ENCODE data around the gene PLSCR1. TPM values are rescaled to one million over a fixed set of nuclear protein-coding genes. Genes with fewer than 3 reads are reported as not detected.
"Not testable (repeated sequence)": the region's sequence is repeated elsewhere in the genome, so short reads cannot be mapped to it uniquely, and the experiment has no call there.

The PLSCR1 gene
- total RNA-seq, 1 donor from 2014 or later: 229 TPM

GRCh38 chr3:146550743-146551510 lies 6.5 kb upstream of the PLSCR1 start:
- intact Hi-C loops (cut with micrococcal nuclease): loop anchor here (1.0 kb wide), 1 partner anchor 9 kb away; no protein-coding TSS in a partner anchor

- intact Hi-C loops (cut with micrococcal nuclease): loop anchor here (1.0 kb wide), 1 partner anchor 8 kb away; no protein-coding TSS in a partner anchor
Measured at GRCh38 chr3:146550070-146550615, 5.7 kb upstream of the PLSCR1 start.

DNA sequence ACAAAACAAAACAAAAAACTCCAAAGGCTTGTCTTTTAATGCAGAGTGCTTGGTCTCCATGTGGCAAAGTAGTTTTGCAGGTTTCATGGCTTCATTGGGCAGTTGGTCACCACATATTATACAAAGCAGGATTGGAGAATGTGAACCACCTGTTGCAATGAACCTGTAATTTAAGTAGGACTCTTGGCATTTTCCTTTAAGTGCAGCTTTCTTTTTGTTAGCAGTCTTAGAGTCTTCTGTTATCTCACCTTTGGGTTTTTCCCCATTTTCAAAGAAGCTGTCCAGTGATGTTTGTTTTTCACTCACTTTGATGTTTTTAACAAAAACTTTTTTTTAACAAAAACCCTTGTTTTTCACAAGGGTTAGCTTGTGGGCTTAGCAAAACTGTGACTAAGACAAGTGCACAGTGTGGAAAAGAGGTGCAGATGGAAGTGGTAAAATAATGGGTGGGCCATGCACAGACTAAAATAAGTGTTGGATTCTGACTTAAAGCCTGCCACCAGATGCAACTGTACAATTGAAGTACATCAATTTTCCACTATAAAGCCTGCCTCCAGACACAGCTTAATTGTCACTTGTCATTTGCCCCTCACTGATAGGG lies 2.9 kb upstream of the PLSCR1 start:
- intact Hi-C loops (cut with micrococcal nuclease): no loop called here

- intact Hi-C loops (cut with micrococcal nuclease): no loop called here
Measured at GRCh38 chr3:146546366-146546965, 2.1 kb upstream of the PLSCR1 start.

DNA sequence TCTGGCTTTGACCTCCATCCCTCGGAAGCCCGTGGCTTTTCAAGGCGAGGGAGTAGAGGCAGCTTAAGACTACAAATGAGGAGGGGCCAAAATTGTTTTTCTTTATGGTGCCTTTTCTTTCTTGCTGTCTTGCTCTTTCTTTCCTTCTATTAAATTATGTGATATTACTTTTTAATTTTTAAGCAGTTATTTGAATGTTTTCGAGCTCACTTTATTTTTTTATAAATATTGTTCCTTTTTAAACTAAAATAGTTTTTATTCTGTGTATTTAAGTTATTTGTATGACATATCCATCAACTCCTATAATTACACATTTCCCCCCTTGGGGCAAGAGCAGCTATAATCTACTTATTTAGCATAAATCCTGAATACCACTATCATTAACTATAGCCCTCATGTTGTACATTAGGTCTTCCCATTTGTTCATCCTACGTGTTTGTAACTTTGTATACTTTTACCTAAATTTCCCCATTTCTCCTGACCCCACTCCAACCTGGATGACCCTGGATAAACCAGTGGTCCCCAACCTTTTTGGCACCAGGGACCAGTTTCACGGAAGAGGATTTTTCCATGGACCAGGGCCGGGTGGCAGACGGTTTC lies 622 bp upstream of the PLSCR1 start:
- intact Hi-C loops (cut with micrococcal nuclease): loop anchor here (1.0 kb wide), 6 partner anchors 27 to 76 kb away; partner anchors contain the start of gene PLSCR2

DNA sequence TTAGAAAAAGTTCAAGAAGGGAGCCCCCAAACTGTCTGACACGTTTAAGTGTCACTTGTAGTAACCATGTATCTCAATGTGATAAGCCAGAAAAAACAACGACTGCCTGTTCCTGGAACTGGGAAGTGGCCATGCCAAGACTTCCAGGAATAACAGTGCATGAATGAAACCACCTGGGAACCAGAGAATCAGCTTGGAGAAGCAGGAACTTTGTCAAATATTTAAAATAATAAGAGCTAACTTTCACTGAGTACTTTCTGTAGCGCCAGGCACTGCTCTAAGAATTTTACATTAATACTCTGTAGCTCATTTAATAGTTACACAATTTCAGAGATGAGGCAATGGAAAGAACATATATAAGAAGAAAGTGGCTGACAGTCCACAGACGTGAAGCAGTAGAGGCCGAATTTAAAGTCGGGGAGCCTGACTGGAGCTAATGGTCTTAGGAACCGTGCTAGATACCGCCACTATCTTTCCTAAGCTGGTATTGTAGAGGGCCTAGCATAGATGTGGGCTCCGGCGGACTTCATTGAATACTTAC lies 876 bp downstream of the PLSCR1 start:
- intact Hi-C loops (cut with micrococcal nuclease): loop anchor here (1.0 to 2.0 kb wide), 7 partner anchors 17 to 74 kb away; partner anchors contain the start of gene PLSCR2

GRCh38 chr3:146542978-146543377 lies 1.4 kb downstream of the PLSCR1 start:
- intact Hi-C loops (cut with micrococcal nuclease): loop anchor here (1.0 to 2.0 kb wide), 2 partner anchors 7 to 16 kb away; no protein-coding TSS in a partner anchor

DNA sequence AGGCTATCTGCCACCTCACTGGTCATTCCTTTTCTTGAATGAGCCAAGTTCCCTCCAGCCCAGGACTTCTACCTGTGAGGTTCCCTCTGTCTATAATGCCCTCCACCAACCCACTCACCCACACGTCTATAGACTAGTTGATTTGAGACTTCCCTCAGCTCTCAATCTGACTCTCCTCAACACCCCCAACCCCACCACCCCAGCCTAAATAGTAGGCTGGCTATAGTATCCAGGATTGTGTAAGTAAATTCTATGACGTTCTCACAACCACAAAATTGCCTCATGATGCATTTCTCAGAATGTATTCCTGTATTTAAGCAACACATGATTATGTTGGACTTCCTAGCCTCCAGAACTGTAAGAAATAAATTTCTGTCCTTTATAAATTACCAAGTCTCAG lies 2.2 kb downstream of the PLSCR1 start:
- intact Hi-C loops (cut with micrococcal nuclease): loop anchor here (1.0 to 2.0 kb wide), 2 partner anchors 8 to 15 kb away; no protein-coding TSS in a partner anchor

DNA sequence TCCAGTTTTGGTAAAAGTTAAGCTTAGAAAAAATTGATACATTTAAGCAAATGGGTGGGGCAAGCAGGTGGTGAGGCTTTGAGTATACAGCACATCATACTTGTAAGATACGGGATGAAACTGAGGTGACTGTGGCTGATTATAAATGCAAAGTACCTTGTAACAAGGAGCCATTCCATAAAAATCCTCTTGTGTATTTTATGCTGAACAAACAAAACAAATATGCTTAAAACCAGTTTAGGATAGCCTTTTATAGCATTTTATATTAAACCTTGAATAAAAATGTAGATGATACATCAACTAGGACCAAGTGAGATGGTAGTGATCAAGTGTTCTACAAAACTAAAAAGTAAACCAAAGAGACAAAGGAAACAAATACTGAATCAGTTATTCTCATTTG lies 3.4 kb downstream of the PLSCR1 start:
- intact Hi-C loops (cut with micrococcal nuclease): loop anchor here (2.0 kb wide), 1 partner anchor 14 kb away; no protein-coding TSS in a partner anchor

GRCh38 chr3:146540236-146540635 lies 4.2 kb downstream of the PLSCR1 start:
- intact Hi-C loops (cut with micrococcal nuclease): loop anchor here (2.0 kb wide), 1 partner anchor 15 kb away; no protein-coding TSS in a partner anchor

- intact Hi-C loops (cut with micrococcal nuclease): no loop called here
Measured at GRCh38 chr3:146539315-146539714, 5.1 kb downstream of the PLSCR1 start.

GRCh38 chr3:146537603-146538002 lies 6.8 kb downstream of the PLSCR1 start:
- intact Hi-C loops (cut with micrococcal nuclease): no loop called here

DNA sequence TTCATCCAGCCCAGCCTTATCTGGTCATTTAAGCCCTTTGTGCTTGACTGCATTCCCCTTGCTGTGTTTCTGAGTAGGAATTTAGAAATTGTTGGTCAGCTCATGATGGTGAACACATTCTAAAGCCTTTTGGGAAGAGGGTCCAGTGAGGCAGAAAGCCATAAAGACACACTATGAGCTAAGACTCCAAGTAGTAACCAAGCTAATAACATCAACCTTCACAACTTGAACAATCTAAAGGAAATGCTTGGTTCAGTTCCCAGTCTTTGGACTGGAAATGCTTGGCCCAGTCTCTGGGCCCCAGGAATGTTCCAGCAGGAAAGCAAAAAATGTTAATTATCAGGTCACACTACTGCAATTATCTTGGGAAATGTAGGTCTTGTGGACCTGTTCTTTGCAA lies 7.7 kb downstream of the PLSCR1 start:
- intact Hi-C loops (cut with micrococcal nuclease): no loop called here

GRCh38 chr3:146532406-146532805 lies 12.0 kb downstream of the PLSCR1 start:
- intact Hi-C loops (cut with micrococcal nuclease): no loop called here

DNA sequence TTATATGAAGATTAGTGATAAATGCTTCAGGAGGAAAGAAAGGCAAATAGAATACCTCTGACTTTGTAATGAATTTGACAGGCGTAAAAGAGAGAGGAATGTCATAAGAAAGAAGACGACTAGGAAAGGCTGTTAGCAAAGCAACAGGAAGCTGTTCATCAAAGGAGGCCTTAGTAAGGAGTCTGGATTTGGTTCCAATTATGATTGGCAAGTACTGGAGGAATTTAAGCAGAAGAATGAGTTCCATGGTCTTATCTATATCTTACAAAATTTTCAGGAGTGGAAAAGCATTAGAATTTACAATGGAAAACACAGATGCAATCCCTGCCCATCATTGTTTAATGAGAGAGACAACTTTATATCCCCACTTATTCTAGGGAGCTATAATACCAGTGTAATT lies 13.8 kb downstream of the PLSCR1 start:
- intact Hi-C loops (cut with micrococcal nuclease): no loop called here

- intact Hi-C loops (cut with micrococcal nuclease): no loop called here
Measured at GRCh38 chr3:146529021-146529420, 15.4 kb downstream of the PLSCR1 start.

GRCh38 chr3:146524961-146525360 lies 19.4 kb downstream of the PLSCR1 start:
- intact Hi-C loops (cut with micrococcal nuclease): no loop called here

DNA sequence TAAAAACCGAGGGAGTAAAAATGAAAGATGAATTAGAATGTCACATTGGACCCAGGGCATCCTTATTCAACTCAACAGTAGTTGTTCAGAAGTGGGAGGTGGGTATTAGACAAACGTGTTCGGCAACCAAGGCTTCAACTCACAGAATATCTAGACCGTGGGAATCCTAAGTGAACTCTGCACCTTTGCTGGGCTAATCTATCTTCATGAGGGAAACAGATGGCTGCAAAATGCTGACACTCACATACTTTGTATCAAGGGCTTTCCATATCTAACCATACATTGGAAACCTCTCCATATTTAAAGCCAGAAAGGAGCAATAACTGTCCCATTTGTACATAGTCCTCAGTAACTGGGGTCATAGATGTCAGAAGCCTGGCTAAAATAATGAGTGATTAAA lies 20.9 kb downstream of the PLSCR1 start:
- intact Hi-C loops (cut with micrococcal nuclease): no loop called here

- intact Hi-C loops (cut with micrococcal nuclease): not testable (repeated sequence)
Measured at GRCh38 chr3:146522174-146523158, 21.9 kb downstream of the PLSCR1 start.

DNA sequence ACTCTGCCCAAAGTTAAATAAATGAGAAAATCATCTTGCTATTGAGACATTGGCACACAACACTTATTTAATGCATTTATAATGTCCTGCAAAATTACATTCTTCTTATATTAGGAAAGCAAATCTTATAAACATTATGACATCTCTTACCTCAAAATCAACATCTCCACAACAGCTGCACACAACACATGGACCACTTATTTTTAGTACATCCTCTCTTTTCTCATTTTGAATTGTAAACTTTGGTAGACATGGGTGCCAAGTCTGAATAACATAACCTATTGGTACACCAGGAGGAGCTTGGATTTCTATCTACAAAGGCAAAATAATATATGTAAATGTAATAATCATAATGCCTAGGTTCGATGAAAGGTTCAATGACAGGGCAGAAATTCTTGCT lies 23.0 kb downstream of the PLSCR1 start:
- intact Hi-C loops (cut with micrococcal nuclease): no loop called here
